Activated T-helper 17 cell treated with anti-CD3 and anti-CD28 coated beads, Interleukin-2, amount 50 U/mL, for 72 hours (primary cell): ENCODE data around the gene SOX14. TPM values are rescaled to one million over a fixed set of nuclear protein-coding genes. Genes with fewer than 3 reads are reported as not detected.

Experiments
- ATAC-seq: fragments of 150-1000 bp; cut with Tn5 transposase; replicated peaks from 2 replicates; pipeline ENCODE4 v1.10.0; 2021; ENCODE audit warnings: mild to moderate bottlenecking, moderate library complexity
- H3K27ac Mint-ChIP-seq: one replicate; pipeline ENCODE4 v1.8.0; 2022; ENCODE audit warnings: mixed read lengths
- H3K27me3 Mint-ChIP-seq: one replicate; pipeline ENCODE4 v1.8.0; 2022; ENCODE audit warnings: mixed read lengths
- H3K36me3 Mint-ChIP-seq: one replicate; pipeline ENCODE4 v1.8.0; 2022; ENCODE audit warnings: low read depth, mild to moderate bottlenecking, mixed read lengths
- H3K4me1 Mint-ChIP-seq: one replicate; pipeline ENCODE4 v1.8.0; 2022; ENCODE audit warnings: mixed read lengths
- H3K4me3 Mint-ChIP-seq: one replicate; pipeline ENCODE4 v1.8.0; 2022; ENCODE audit warnings: mild to moderate bottlenecking, mixed read lengths
- H3K9me3 Mint-ChIP-seq: one replicate; pipeline ENCODE4 v1.8.0; 2022; ENCODE audit warnings: mixed read lengths
- total RNA-seq, 2 donors: library from RNA; stranded (reverse); gene quantifications; one replicate each; pipeline ENCODE4 v1.2.3, GENCODE V29; 2022

Gene SOX14
- total RNA-seq, 2 donors from 2014 or later = not detected

- Mint-ChIP-seq H3K27ac (no peak overlapping the region), H3K4me3 (no peak overlapping the region), H3K27me3 (peaks cover 60% of the 10 kb centered on the region), H3K4me1 (no peaks in the 10 kb centered on the region), H3K9me3 (no peaks in the 10 kb centered on the region), H3K36me3 (no peaks in the 10 kb centered on the region)
- ATAC-seq = no peak
Measured at GRCh38 chr3:137772214-137772955, 8.3 kb downstream of the SOX14 start.

GRCh38 chr3:137778941-137779340 lies 14.8 kb downstream of the SOX14 start:
- no peak overlapping the region for H3K27ac Mint-ChIP-seq
- no peak for ATAC-seq
- H3K27me3 Mint-ChIP-seq = peaks cover 30% of the 10 kb centered on the region
- H3K4me3 Mint-ChIP-seq = no peak overlapping the region
- H3K9me3 Mint-ChIP-seq = no peaks in the 10 kb centered on the region
- H3K4me1 Mint-ChIP-seq = no peaks in the 10 kb centered on the region
- no peaks in the 10 kb centered on the region for H3K36me3 Mint-ChIP-seq

GRCh38 chr3:137787529-137787928 lies 23.4 kb downstream of the SOX14 start:
- Mint-ChIP-seq H3K4me3 (no peak overlapping the region), H3K27ac (no peak overlapping the region), H3K4me1 (no peaks in the 10 kb centered on the region), H3K36me3 (no peaks in the 10 kb centered on the region), H3K27me3 (peaks cover 8% of the 10 kb centered on the region), H3K9me3 (no peaks in the 10 kb centered on the region)
- ATAC-seq = no peak

- Mint-ChIP-seq H3K36me3 (no peaks in the 10 kb centered on the region), H3K27me3 (peaks cover 16% of the 10 kb centered on the region), H3K9me3 (no peaks in the 10 kb centered on the region), H3K27ac (no peak overlapping the region), H3K4me1 (no peaks in the 10 kb centered on the region), H3K4me3 (no peak overlapping the region)
- no peak for ATAC-seq
Measured at GRCh38 chr3:137789236-137789635, 25.1 kb downstream of the SOX14 start.

DNA sequence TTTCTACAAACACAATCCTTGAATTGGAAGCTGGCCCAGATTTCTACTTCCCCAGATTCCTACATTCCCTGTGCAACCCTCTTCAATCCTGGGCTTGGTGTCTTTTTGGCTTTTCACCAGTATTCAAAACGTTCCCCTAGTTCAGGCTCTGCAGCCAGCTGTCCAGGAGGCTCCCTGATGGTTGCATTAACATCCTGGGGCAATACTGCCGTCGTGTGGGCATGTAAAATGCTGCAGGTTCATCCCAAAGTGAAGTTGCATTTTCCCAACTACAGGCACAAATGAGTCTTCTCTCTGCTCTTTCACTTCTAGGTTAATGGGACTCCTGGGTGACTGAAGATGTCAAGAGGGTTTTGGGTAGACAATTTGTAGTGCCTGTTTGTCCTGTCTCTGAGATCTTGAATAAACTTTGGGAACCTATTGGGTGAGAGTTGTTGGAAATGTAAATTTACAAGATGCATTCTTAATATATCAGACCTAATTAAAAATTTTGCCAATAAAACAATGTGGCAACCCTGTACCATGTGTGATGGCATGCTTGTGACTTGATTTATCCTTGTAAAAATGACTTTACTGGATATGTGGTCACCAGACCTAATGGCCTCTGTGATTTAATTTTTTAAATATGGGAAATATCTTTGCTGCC lies 28.6 kb downstream of the SOX14 start:
- H3K36me3 Mint-ChIP-seq = no peaks in the 10 kb centered on the region
- no peaks in the 10 kb centered on the region for H3K9me3 Mint-ChIP-seq
- no peak overlapping the region for H3K27ac Mint-ChIP-seq
- no peaks in the 10 kb centered on the region for H3K4me1 Mint-ChIP-seq
- no peak for ATAC-seq
- peaks cover 24% of the 10 kb centered on the region for H3K27me3 Mint-ChIP-seq
- no peak overlapping the region for H3K4me3 Mint-ChIP-seq

DNA sequence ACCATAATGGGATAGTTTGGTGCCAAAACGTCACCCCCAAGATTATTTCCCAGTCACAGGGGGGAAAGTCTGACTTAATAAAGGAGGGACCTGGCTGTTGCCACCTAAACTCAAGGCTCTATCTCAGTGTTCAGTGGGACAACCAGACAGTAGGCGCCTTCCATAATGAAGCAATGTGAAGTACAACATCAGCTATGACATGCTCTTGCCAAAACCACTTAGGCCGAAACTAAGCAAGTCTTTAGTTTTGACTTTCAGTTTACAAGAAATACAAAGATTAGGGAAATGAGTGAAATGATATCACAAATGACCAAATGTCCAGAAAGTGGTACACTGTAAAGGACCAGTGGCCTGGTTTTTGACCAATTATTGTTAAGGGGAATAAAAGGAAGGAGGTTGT lies 32.9 kb downstream of the SOX14 start:
- Mint-ChIP-seq H3K27me3 (peaks cover 30% of the 10 kb centered on the region), H3K27ac (no peak overlapping the region), H3K4me1 (no peaks in the 10 kb centered on the region), H3K9me3 (peaks cover 4% of the 10 kb centered on the region), H3K4me3 (no peak overlapping the region), H3K36me3 (no peaks in the 10 kb centered on the region)
- ATAC-seq = no peak

- no peak for ATAC-seq
- Mint-ChIP-seq H3K9me3 (peaks cover 13% of the 10 kb centered on the region), H3K4me3 (no peak overlapping the region)
Measured at GRCh38 chr3:137803215-137803614, 39.1 kb downstream of the SOX14 start.

DNA sequence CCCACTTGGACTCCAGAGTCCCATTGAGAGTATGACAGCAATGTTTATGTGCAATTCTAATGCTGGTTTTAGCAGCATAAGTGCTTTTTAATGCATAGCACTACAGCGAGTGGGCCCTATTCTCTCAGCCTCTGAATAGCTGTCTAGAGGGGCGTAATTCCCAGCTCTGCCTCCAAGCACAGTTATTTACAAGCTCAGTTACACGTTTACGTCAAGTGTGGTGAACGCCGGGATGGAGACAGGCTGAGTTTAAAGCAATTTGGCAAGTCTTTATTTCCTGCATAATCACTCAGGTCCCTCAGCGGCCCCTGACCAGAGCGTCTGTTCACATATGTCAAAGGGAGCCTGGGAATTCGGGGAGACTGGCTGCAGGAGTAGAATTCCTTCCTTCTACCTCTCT lies 43.9 kb downstream of the SOX14 start:
- Mint-ChIP-seq H3K27me3 (peaks cover 11% of the 10 kb centered on the region), H3K4me1 (no peaks in the 10 kb centered on the region), H3K27ac (no peak overlapping the region), H3K9me3 (peaks cover 8% of the 10 kb centered on the region), H3K36me3 (no peaks in the 10 kb centered on the region), H3K4me3 (no peak overlapping the region)
- no peak for ATAC-seq

More at GRCh38 chr3:137803215-137803614, 39.1 kb downstream of the SOX14 start:
- Mint-ChIP-seq H3K27me3 (peaks cover 16% of the 10 kb centered on the region), H3K27ac (no peak overlapping the region), H3K4me1 (no peaks in the 10 kb centered on the region), H3K36me3 (no peaks in the 10 kb centered on the region)

GRCh38 chr3:137809509-137809908 lies 45.4 kb downstream of the SOX14 start:
- Mint-ChIP-seq H3K9me3 (no peaks in the 10 kb centered on the region), H3K36me3 (no peaks in the 10 kb centered on the region), H3K27me3 (peaks cover 19% of the 10 kb centered on the region), H3K4me1 (no peaks in the 10 kb centered on the region), H3K27ac (no peak overlapping the region), H3K4me3 (no peak overlapping the region)
- ATAC-seq = no peak

GRCh38 chr3:137812023-137812422 lies 47.9 kb downstream of the SOX14 start:
- ATAC-seq = no peak
- no peaks in the 10 kb centered on the region for H3K4me1 Mint-ChIP-seq
- no peaks in the 10 kb centered on the region for H3K9me3 Mint-ChIP-seq
- H3K27me3 Mint-ChIP-seq = peaks cover 19% of the 10 kb centered on the region
- no peak overlapping the region for H3K27ac Mint-ChIP-seq
- no peaks in the 10 kb centered on the region for H3K36me3 Mint-ChIP-seq
- no peak overlapping the region for H3K4me3 Mint-ChIP-seq

- no peak overlapping the region for H3K4me3 Mint-ChIP-seq
- H3K27me3 Mint-ChIP-seq = peaks cover 16% of the 10 kb centered on the region
- no peaks in the 10 kb centered on the region for H3K36me3 Mint-ChIP-seq
- H3K9me3 Mint-ChIP-seq = no peaks in the 10 kb centered on the region
- no peak overlapping the region for H3K27ac Mint-ChIP-seq
- H3K4me1 Mint-ChIP-seq = no peaks in the 10 kb centered on the region
- no peak for ATAC-seq
Measured at GRCh38 chr3:137815251-137815650, 51.1 kb downstream of the SOX14 start.

Other genes with a start within 250 kb of the SOX14 start
- gene CLDN18, start 245.8 kb downstream of the SOX14 start, total RNA-seq = not detected